ENCODE results near the gene CDC73.

DNA sequence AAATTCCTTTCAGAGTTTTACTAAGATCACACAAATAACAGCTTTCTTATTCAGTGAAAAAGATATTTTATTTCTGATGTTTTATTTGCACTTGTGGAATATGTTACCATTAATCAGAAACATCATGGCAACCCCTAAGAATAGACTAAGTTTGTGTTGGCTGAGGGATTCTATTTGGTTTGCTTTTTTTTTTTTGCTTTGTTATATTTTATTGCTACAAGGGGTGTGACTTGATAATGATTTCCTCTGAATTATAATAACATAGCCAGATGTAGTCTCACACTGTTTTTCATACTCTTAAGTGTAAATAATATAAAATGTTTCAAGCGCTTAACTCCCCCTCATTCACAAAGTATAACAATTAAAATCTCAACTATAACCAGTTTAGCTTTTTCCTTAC, 36.6 kb upstream of the CDC73 start:
- TF ChIP-seq, protein P1, sequence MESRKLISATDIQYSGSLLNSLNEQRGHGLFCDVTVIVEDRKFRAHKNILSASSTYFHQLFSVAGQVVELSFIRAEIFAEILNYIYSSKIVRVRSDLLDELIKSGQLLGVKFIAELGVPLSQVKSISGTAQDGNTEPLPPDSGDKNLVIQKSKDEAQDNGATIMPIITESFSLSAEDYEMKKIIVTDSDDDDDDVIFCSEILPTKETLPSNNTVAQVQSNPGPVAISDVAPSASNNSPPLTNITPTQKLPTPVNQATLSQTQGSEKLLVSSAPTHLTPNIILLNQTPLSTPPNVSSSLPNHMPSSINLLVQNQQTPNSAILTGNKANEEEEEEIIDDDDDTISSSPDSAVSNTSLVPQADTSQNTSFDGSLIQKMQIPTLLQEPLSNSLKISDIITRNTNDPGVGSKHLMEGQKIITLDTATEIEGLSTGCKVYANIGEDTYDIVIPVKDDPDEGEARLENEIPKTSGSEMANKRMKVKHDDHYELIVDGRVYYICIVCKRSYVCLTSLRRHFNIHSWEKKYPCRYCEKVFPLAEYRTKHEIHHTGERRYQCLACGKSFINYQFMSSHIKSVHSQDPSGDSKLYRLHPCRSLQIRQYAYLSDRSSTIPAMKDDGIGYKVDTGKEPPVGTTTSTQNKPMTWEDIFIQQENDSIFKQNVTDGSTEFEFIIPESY (IDR thresholded peaks at IDR 0.05; ENCODE audit: extremely low read depth, insufficient replicate concordance, low read length) = no peak
- TF ChIP-seq, protein P2, sequence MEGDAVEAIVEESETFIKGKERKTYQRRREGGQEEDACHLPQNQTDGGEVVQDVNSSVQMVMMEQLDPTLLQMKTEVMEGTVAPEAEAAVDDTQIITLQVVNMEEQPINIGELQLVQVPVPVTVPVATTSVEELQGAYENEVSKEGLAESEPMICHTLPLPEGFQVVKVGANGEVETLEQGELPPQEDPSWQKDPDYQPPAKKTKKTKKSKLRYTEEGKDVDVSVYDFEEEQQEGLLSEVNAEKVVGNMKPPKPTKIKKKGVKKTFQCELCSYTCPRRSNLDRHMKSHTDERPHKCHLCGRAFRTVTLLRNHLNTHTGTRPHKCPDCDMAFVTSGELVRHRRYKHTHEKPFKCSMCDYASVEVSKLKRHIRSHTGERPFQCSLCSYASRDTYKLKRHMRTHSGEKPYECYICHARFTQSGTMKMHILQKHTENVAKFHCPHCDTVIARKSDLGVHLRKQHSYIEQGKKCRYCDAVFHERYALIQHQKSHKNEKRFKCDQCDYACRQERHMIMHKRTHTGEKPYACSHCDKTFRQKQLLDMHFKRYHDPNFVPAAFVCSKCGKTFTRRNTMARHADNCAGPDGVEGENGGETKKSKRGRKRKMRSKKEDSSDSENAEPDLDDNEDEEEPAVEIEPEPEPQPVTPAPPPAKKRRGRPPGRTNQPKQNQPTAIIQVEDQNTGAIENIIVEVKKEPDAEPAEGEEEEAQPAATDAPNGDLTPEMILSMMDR (IDR thresholded peaks at IDR 0.05 in 2 of 3, conservative IDR thresholded peaks at IDR 0.05 in 1 of 3; ENCODE audit: borderline replicate concordance in 1 of 3, insufficient read depth in 1 of 3, low read depth in 2 of 3, low read length in 2 of 3) = no peak
- TF ChIP-seq EGR1 (IDR thresholded peaks at IDR 0.05; ENCODE audit: low read depth) (no peak), POLR2A (IDR thresholded peaks at IDR 0.05; ENCODE audit: borderline replicate concordance, extremely low read depth, insufficient read depth, insufficient read length) (no peak), EZH2 (IDR thresholded peaks at IDR 0.05) (no peak), SIN3A (IDR thresholded peaks at IDR 0.05; ENCODE audit: low read depth) (no peak), JUND (IDR thresholded peaks at IDR 0.05) (no peak)
- TF ChIP-seq, protein P3, sequence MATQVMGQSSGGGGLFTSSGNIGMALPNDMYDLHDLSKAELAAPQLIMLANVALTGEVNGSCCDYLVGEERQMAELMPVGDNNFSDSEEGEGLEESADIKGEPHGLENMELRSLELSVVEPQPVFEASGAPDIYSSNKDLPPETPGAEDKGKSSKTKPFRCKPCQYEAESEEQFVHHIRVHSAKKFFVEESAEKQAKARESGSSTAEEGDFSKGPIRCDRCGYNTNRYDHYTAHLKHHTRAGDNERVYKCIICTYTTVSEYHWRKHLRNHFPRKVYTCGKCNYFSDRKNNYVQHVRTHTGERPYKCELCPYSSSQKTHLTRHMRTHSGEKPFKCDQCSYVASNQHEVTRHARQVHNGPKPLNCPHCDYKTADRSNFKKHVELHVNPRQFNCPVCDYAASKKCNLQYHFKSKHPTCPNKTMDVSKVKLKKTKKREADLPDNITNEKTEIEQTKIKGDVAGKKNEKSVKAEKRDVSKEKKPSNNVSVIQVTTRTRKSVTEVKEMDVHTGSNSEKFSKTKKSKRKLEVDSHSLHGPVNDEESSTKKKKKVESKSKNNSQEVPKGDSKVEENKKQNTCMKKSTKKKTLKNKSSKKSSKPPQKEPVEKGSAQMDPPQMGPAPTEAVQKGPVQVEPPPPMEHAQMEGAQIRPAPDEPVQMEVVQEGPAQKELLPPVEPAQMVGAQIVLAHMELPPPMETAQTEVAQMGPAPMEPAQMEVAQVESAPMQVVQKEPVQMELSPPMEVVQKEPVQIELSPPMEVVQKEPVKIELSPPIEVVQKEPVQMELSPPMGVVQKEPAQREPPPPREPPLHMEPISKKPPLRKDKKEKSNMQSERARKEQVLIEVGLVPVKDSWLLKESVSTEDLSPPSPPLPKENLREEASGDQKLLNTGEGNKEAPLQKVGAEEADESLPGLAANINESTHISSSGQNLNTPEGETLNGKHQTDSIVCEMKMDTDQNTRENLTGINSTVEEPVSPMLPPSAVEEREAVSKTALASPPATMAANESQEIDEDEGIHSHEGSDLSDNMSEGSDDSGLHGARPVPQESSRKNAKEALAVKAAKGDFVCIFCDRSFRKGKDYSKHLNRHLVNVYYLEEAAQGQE (IDR thresholded peaks at IDR 0.05; ENCODE audit: low read depth) = no peak
- TF ChIP-seq, protein P4, sequence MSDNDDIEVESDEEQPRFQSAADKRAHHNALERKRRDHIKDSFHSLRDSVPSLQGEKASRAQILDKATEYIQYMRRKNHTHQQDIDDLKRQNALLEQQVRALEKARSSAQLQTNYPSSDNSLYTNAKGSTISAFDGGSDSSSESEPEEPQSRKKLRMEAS (IDR thresholded peaks at IDR 0.05) = no peak
- TF ChIP-seq, protein P5, sequence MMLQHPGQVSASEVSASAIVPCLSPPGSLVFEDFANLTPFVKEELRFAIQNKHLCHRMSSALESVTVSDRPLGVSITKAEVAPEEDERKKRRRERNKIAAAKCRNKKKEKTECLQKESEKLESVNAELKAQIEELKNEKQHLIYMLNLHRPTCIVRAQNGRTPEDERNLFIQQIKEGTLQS (IDR thresholded peaks at IDR 0.05) = no peak

All from HCT116 (cell line).